MM.1S (cell line): ENCODE data around the gene EYA2.

Experiments
- EZH2 ChIP-seq: fragments of 300-600 bp; sonication (generic); optimal IDR thresholded peaks from 2 replicates; pipeline ENCODE3; 2017; ENCODE audit warnings: low read depth, mild to moderate bottlenecking, antibody characterized with exemption, low read length, mixed read lengths
- EZH2phosphoT487 ChIP-seq: fragments of 300-600 bp; sonication (generic); IDR thresholded peaks from 2 replicates; pipeline ENCODE4 v1.6.1; 2018; ENCODE audit warnings: antibody characterized with exemption, low read length
- TF ChIP-seq, protein P1 (sequence below): fragments of 300-600 bp; sonication (generic); IDR thresholded peaks from 2 replicates; pipeline ENCODE4 v1.5.1; 2016; ENCODE audit warnings: antibody characterized with exemption, low read length, mixed read lengths

DNA sequence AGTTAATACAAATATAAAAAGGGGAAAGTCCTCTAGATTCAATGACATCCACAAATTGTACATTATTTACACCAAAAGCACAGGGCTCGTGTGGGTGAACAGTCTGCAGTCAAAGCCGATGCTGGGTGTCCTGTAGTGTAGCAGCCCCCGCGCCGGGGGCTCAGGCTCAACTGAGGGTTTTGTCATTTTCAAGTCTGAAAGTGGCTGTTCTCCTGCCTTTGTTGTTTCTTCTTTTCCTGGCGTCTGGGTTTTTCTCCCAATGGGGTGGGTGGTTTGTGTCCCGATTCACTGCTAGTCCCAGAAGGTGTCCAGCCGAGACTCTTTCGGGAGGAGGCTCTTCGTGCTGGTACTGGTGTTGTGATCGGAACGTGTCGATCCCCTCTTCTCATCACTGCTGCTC, 315.8 kb downstream of the EYA2 start:
- TF ChIP-seq EZH2phosphoT487 (no peak), EZH2 (no peak)
- TF ChIP-seq, protein P1, sequence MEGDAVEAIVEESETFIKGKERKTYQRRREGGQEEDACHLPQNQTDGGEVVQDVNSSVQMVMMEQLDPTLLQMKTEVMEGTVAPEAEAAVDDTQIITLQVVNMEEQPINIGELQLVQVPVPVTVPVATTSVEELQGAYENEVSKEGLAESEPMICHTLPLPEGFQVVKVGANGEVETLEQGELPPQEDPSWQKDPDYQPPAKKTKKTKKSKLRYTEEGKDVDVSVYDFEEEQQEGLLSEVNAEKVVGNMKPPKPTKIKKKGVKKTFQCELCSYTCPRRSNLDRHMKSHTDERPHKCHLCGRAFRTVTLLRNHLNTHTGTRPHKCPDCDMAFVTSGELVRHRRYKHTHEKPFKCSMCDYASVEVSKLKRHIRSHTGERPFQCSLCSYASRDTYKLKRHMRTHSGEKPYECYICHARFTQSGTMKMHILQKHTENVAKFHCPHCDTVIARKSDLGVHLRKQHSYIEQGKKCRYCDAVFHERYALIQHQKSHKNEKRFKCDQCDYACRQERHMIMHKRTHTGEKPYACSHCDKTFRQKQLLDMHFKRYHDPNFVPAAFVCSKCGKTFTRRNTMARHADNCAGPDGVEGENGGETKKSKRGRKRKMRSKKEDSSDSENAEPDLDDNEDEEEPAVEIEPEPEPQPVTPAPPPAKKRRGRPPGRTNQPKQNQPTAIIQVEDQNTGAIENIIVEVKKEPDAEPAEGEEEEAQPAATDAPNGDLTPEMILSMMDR, result no peak
